Activated T-cell treated with anti-CD3 and anti-CD28 coated beads for 1 hour (primary cell): Measurements from ENCODE around the gene CAGE1.

Source experiments
- DNase-seq: peaks from one replicate; pipeline ENCODE4 v3.0.0-alpha.2; 2020; ENCODE audit warnings: low read depth

CAGE1 gene

DNA sequence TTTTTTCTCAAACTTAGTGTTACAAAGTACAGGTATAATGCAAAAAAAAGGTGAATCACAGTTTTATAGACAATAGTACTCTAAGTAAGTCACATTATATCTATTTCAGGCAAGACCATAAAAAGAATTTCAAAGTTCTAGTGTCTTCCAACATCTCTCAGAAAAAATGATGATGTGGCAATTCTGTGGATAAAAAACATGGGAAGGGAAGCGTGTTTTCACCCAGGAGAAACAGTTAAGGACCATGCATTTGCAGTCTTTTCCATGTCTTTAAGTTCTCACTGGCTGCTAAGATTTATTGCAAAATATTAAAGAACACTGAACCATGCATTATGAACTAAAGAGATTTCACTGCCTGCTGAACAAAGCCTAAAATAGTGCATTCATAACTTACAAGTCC lies 78.4 kb downstream of the CAGE1 start:
- DNase-seq = no peak

DNA sequence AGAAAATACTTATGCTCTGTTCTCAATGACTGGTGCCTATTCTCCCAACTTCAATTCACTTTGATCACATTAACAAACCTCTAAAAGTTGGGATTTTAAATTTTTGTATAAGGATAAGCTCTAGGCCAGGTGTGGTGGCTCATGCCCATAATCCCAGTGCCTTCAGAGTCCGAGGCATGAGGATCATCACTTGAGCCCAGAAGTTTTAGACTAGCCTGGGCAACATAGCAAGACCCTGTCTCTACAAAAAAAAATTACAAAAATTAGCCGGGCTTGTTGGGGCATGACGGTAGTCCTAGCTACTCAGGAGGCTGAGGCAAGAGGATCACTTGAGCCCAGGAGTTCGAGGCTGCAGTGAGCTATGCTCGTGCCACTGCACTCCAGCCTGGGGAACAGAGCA lies 80.5 kb downstream of the CAGE1 start:
- DNase-seq = no peak

DNA sequence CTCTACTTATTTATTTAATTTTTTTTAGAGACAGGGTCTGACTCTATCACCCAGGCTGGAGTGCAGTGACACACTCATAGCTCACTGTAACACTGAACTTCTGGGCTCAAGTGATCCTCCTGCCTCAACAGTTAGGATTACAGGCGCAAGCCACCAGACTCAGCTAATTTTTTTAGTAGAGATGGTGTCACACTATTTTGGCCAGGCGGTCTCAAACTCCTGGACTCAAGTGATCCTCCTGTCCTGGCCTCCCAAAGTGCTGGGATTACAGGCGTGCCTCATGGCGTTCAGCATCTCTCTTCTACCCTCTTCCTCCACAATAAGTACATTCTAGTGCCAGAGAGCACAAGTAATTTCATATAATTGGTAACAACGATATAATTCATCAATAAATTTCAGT lies 82.0 kb downstream of the CAGE1 start:
- DNase-seq = no peak

GRCh38 chr6:7304821-7305220 lies 84.7 kb downstream of the CAGE1 start:
- DNase-seq = no peak

GRCh38 chr6:7301702-7302101 lies 87.8 kb downstream of the CAGE1 start:
- DNase-seq = no peak

DNA sequence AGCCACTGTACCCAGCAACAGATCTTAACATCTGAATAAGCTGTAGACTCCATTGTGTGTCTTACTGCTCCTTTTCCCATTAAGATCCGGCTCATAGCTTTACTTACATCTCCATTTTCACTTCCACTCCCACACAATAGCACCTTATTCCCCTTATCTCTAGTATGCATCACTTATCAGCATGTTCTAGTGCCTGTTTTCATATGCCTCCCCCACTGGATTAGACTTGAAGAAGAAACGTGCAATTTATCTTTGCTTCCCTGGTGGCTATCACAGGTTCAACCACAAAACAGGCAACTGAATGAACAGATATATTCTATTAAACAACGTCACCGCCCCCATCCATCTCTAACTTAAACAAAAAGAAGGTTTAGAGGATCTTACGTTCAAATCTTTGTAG lies 88.6 kb downstream of the CAGE1 start:
- DNase-seq = no peak

GRCh38 chr6:7298113-7298512 lies 91.4 kb downstream of the CAGE1 start:
- DNase-seq = no peak

GRCh38 chr6:7296602-7297001 lies 92.9 kb downstream of the CAGE1 start:
- DNase-seq = no peak

DNA sequence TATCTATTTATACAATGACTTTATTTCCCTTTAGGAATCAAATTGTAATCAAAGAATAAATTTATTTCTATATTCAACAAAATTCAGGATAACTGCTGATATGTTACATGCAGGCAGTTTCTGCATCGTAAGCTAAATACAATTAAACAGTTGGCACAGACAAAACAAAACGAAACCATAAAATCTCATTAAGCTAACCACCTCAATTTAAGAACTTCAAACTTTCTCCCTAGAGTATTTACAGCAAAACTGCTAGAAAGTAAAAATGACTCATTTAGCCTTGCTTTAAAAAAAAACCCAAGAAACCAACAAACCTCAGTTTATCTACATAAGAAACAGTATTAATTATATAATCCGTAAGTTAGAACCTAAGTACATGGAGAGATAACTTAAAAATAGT lies 93.6 kb downstream of the CAGE1 start:
- DNase-seq = no peak

GRCh38 chr6:7292596-7293255 lies 96.8 kb downstream of the CAGE1 start:
- no peak for DNase-seq

GRCh38 chr6:7290079-7290478 lies 99.5 kb downstream of the CAGE1 start:
- no peak for DNase-seq

- no peak for DNase-seq
These were observed 104.1 kb downstream of the CAGE1 start for GRCh38 chr6:7285416-7285815.

- DNase-seq = no peak
These were observed 105.9 kb downstream of the CAGE1 start for GRCh38 chr6:7283676-7284075.

- DNase-seq = no peak
These were observed 107.2 kb downstream of the CAGE1 start for GRCh38 chr6:7282097-7282906.
